SK-N-MC (cell line): ENCODE measurements around the gene LCN1.

Experiments used
- EZH2 ChIP-seq: fragments of 200-600 bp; sonication (generic); IDR thresholded peaks from one replicate; pipeline ENCODE4 v1.6.1; 2017; ENCODE audit warnings: antibody characterized with exemption
- POLR2AphosphoS5 ChIP-seq: IDR thresholded peaks from 2 replicates; pipeline ENCODE4 v1.6.1; 2012; ENCODE audit warnings: mild to moderate bottlenecking, low read depth, low read length, borderline replicate concordance

GRCh38 chr9:135501261-135502167 lies 19.7 kb upstream of the LCN1 start:
- no peak for TF ChIP-seq POLR2AphosphoS5
- TF ChIP-seq EZH2: no peak
